IPS-18a (cell line): Measurements from ENCODE around the gene BCL2L12.

Experiments
- H3K27ac ChIP-seq: one replicate; pipeline ENCODE4 v1.5.1; 2013; ENCODE audit warnings: low read length
- H3K27me3 ChIP-seq: one replicate; pipeline ENCODE4 v1.6.1; 2013; ENCODE audit warnings: mild to moderate bottlenecking, low read length; ENCODE audit not compliant: control insufficient read depth, insufficient read depth
- H3K36me3 ChIP-seq: one replicate; pipeline ENCODE4 v1.6.1; 2013; ENCODE audit warnings: low read depth, low read length; ENCODE audit not compliant: control insufficient read depth
- H3K4me1 ChIP-seq: one replicate; pipeline ENCODE4 v1.6.1; 2013; ENCODE audit warnings: low read depth, low read length; ENCODE audit not compliant: control insufficient read depth
- H3K4me3 ChIP-seq: one replicate; pipeline ENCODE4 v1.5.1; 2013; ENCODE audit warnings: low read length
- H3K9ac ChIP-seq: one replicate; pipeline ENCODE4 v1.6.1; 2013; ENCODE audit warnings: mild to moderate bottlenecking, low read length, moderate library complexity
- H3K9me3 ChIP-seq: one replicate; pipeline ENCODE4 v1.6.1; 2013; ENCODE audit warnings: low read depth, low read length; ENCODE audit not compliant: control insufficient read depth

Gene BCL2L12

GRCh38 chr19:49691243-49692146, 25.8 kb downstream of the BCL2L12 start:
- H3K9ac ChIP-seq, result peak overlapping the region; percentile 64
- peak overlapping the region; percentile 46 for H3K27ac ChIP-seq
- no peaks in the 10 kb centered on the region for H3K4me1 ChIP-seq
- peaks cover 23% of the 10 kb centered on the region for H3K36me3 ChIP-seq
- H3K4me3 ChIP-seq, result peak overlapping the region; percentile 79
- H3K9me3 ChIP-seq, result no peaks in the 10 kb centered on the region
- H3K27me3 ChIP-seq, result no peaks in the 10 kb centered on the region

- no peaks in the 10 kb centered on the region for H3K9me3 ChIP-seq
- no peaks in the 10 kb centered on the region for H3K27me3 ChIP-seq
- no peak overlapping the region for H3K27ac ChIP-seq
- peak overlapping the region; percentile 79 for H3K4me3 ChIP-seq
- peaks cover 25% of the 10 kb centered on the region for H3K36me3 ChIP-seq
- H3K9ac ChIP-seq, result no peak overlapping the region
- H3K4me1 ChIP-seq, result no peaks in the 10 kb centered on the region
Observed at GRCh38 chr19:49692147-49692506, 26.4 kb downstream of the BCL2L12 start.

- Histone ChIP-seq H3K36me3 (peaks cover 17% of the 10 kb centered on the region), H3K27me3 (no peaks in the 10 kb centered on the region), H3K4me1 (no peaks in the 10 kb centered on the region), H3K4me3 (no peak overlapping the region), H3K9ac (no peak overlapping the region), H3K27ac (no peak overlapping the region), H3K9me3 (no peaks in the 10 kb centered on the region)
Observed at GRCh38 chr19:49696115-49696514, 30.4 kb downstream of the BCL2L12 start.

GRCh38 chr19:49696865-49697264, 31.1 kb downstream of the BCL2L12 start:
- no peak overlapping the region for H3K4me3 ChIP-seq
- H3K27me3 ChIP-seq, result no peaks in the 10 kb centered on the region
- H3K9me3 ChIP-seq, result no peaks in the 10 kb centered on the region
- no peak overlapping the region for H3K27ac ChIP-seq
- no peak overlapping the region for H3K9ac ChIP-seq
- no peaks in the 10 kb centered on the region for H3K4me1 ChIP-seq
- H3K36me3 ChIP-seq, result peaks cover 17% of the 10 kb centered on the region

- Histone ChIP-seq H3K27ac (no peak overlapping the region), H3K36me3 (peaks cover 10% of the 10 kb centered on the region), H3K27me3 (no peaks in the 10 kb centered on the region), H3K9me3 (no peaks in the 10 kb centered on the region), H3K4me3 (no peak overlapping the region), H3K4me1 (no peaks in the 10 kb centered on the region), H3K9ac (no peak overlapping the region)
Observed at GRCh38 chr19:49699364-49699763, 33.6 kb downstream of the BCL2L12 start.

GRCh38 chr19:49700563-49700962, 34.8 kb downstream of the BCL2L12 start:
- no peaks in the 10 kb centered on the region for H3K27me3 ChIP-seq
- H3K9ac ChIP-seq, result no peak overlapping the region
- H3K4me3 ChIP-seq, result no peak overlapping the region
- H3K36me3 ChIP-seq, result peaks cover 19% of the 10 kb centered on the region
- no peaks in the 10 kb centered on the region for H3K4me1 ChIP-seq
- H3K9me3 ChIP-seq, result no peaks in the 10 kb centered on the region
- no peak overlapping the region for H3K27ac ChIP-seq

- Histone ChIP-seq H3K4me3 (no peak overlapping the region), H3K9ac (no peak overlapping the region), H3K27ac (no peak overlapping the region)
Observed at GRCh38 chr19:49701271-49701786, 35.6 kb downstream of the BCL2L12 start.

GRCh38 chr19:49704888-49705642, 39.3 kb downstream of the BCL2L12 start:
- Histone ChIP-seq H3K4me1 (no peaks in the 10 kb centered on the region), H3K4me3 (no peak overlapping the region), H3K36me3 (peaks cover 27% of the 10 kb centered on the region), H3K9ac (no peak overlapping the region), H3K27me3 (no peaks in the 10 kb centered on the region), H3K27ac (no peak overlapping the region), H3K9me3 (no peaks in the 10 kb centered on the region)

More at GRCh38 chr19:49701271-49701786, 35.6 kb downstream of the BCL2L12 start:
- H3K36me3 ChIP-seq, result peaks cover 25% of the 10 kb centered on the region
- H3K4me1 ChIP-seq, result no peaks in the 10 kb centered on the region
- H3K27me3 ChIP-seq, result no peaks in the 10 kb centered on the region
- no peaks in the 10 kb centered on the region for H3K9me3 ChIP-seq

- Histone ChIP-seq H3K27me3 (no peaks in the 10 kb centered on the region), H3K9me3 (no peaks in the 10 kb centered on the region), H3K4me3 (no peak overlapping the region), H3K9ac (no peak overlapping the region), H3K27ac (no peak overlapping the region), H3K4me1 (no peaks in the 10 kb centered on the region), H3K36me3 (peaks cover 33% of the 10 kb centered on the region)
Observed at GRCh38 chr19:49705919-49706318, 40.2 kb downstream of the BCL2L12 start.

GRCh38 chr19:49710372-49710951, 44.7 kb downstream of the BCL2L12 start:
- H3K27me3 ChIP-seq, result no peaks in the 10 kb centered on the region
- no peak overlapping the region for H3K4me3 ChIP-seq
- H3K4me1 ChIP-seq, result peaks cover 3% of the 10 kb centered on the region
- no peaks in the 10 kb centered on the region for H3K9me3 ChIP-seq
- peaks cover 31% of the 10 kb centered on the region for H3K36me3 ChIP-seq
- no peak overlapping the region for H3K27ac ChIP-seq
- H3K9ac ChIP-seq, result no peak overlapping the region

- Histone ChIP-seq H3K4me3 (no peak overlapping the region), H3K4me1 (peaks cover 3% of the 10 kb centered on the region), H3K27me3 (no peaks in the 10 kb centered on the region), H3K27ac (no peak overlapping the region), H3K9ac (no peak overlapping the region), H3K9me3 (no peaks in the 10 kb centered on the region), H3K36me3 (peaks cover 18% of the 10 kb centered on the region)
Observed at GRCh38 chr19:49712397-49712859, 46.7 kb downstream of the BCL2L12 start.
